Activated B cell treated with CpG ODN at 0.5 μM for 24 hours (primary cell): Measurements from ENCODE around the gene KCNK16. TPM values are rescaled to one million over a fixed set of nuclear protein-coding genes. Genes with fewer than 3 reads are reported as not detected.
A peak's percentile ranks its signal among the peaks of the same experiment; 100 is the strongest.

Experiments
- ATAC-seq: fragments of 200-7000 bp; cut with Tn5 transposase; one replicate; pipeline ENCODE4 v1.10.0; 2021; ENCODE audit warnings: low read depth, mild to moderate bottlenecking, moderate library complexity
- CTCF ChIA-PET: fragments of 350-600 bp; sonication (Branson Sonifier 250); formaldehyde crosslinking; loops from one replicate; lab custom pipeline; 2021; ENCODE audit warnings: antibody characterized with exemption; lab: Charles Lee
- POLR2A ChIA-PET: fragments of 350-600 bp; sonication (Branson Sonifier 250); formaldehyde crosslinking; loops from one replicate; lab custom pipeline; 2021; ENCODE audit warnings: antibody characterized with exemption; lab: Charles Lee
- DNase-seq: peaks from one replicate; pipeline ENCODE4 v3.0.0; 2022
- H3K27ac Mint-ChIP-seq: one replicate; pipeline ENCODE4 v1.8.0; 2020; ENCODE audit warnings: mixed read lengths
- H3K27me3 Mint-ChIP-seq: one replicate; pipeline ENCODE4 v1.8.0; 2021; ENCODE audit warnings: mixed read lengths
- H3K36me3 Mint-ChIP-seq: one replicate; pipeline ENCODE4 v1.8.0; 2021; ENCODE audit warnings: low read depth, mixed read lengths
- H3K4me1 Mint-ChIP-seq: one replicate; pipeline ENCODE4 v1.8.0; 2021; ENCODE audit warnings: mixed read lengths
- H3K4me3 Mint-ChIP-seq: one replicate; pipeline ENCODE4 v1.8.0; 2020; ENCODE audit warnings: mild to moderate bottlenecking, mixed read lengths
- H3K9me3 Mint-ChIP-seq: one replicate; pipeline ENCODE4 v1.8.0; 2020; ENCODE audit warnings: mixed read lengths
- CTCF ChIP-seq: fragments of 200-600 bp; IDR thresholded peaks from one replicate; pipeline ENCODE4 v1.8.0; 2022; ENCODE audit warnings: antibody characterized with exemption, mild to moderate bottlenecking
- intact Hi-C: fragments of 100-400 bp; cut with micrococcal nuclease; formaldehyde crosslinking; loops from one replicate; pipeline ENCODE4 v1.15.1; 2024
- total RNA-seq: library from RNA; stranded (reverse); gene quantifications from 2 replicates; pipeline ENCODE4 v1.2.3, GENCODE V29; 2022

The KCNK16 gene
- total RNA-seq, 1 donor from 2014 or later, result not detected

GRCh38 chr6:39343396-39343870 lies 20.9 kb upstream of the KCNK16 start:
- intact Hi-C loops, result no loop called here
- TF ChIP-seq CTCF, result no peak
- ATAC-seq (no peak), DNase-seq (no peak)
- H3K27ac Mint-ChIP-seq, result peak overlapping the region; percentile 85
- no peaks in the 10 kb centered on the region for H3K9me3 Mint-ChIP-seq
- ChIA-PET CTCF (no interaction called here), POLR2A (no interaction called here)
- H3K4me3 Mint-ChIP-seq, result peak overlapping the region; percentile 32
- no peaks in the 10 kb centered on the region for H3K36me3 Mint-ChIP-seq
- H3K4me1 Mint-ChIP-seq, result peaks cover 7% of the 10 kb centered on the region
- H3K27me3 Mint-ChIP-seq, result peaks cover 3% of the 10 kb centered on the region

GRCh38 chr6:39342692-39343395 lies 20.3 kb upstream of the KCNK16 start:
- H3K4me3 Mint-ChIP-seq, result peak overlapping the region; percentile 32
- H3K4me1 Mint-ChIP-seq, result peaks cover 12% of the 10 kb centered on the region
- peak; percentile 82 for ATAC-seq
- intact Hi-C loops, result no loop called here
- CTCF ChIA-PET, result no interaction called here
- H3K27me3 Mint-ChIP-seq, result peaks cover 6% of the 10 kb centered on the region
- no peaks in the 10 kb centered on the region for H3K36me3 Mint-ChIP-seq
- peak overlapping the region; percentile 85 for H3K27ac Mint-ChIP-seq
- POLR2A ChIA-PET, result no interaction called here
- peak; percentile 18 for DNase-seq
- TF ChIP-seq CTCF, result no peak
- H3K9me3 Mint-ChIP-seq, result no peaks in the 10 kb centered on the region

- H3K9me3 Mint-ChIP-seq, result no peaks in the 10 kb centered on the region
- ChIA-PET CTCF (no interaction called here), POLR2A (no interaction called here)
- H3K4me3 Mint-ChIP-seq, result no peak overlapping the region
- H3K4me1 Mint-ChIP-seq, result peaks cover 13% of the 10 kb centered on the region
- intact Hi-C loops, result no loop called here
- no peak for DNase-seq
- no peak for ATAC-seq
- no peak for TF ChIP-seq CTCF
- H3K27me3 Mint-ChIP-seq, result peaks cover 6% of the 10 kb centered on the region
- H3K36me3 Mint-ChIP-seq, result no peaks in the 10 kb centered on the region
- H3K27ac Mint-ChIP-seq, result no peak overlapping the region
Measured at GRCh38 chr6:39341937-39342336, 19.4 kb upstream of the KCNK16 start.

- ChIA-PET POLR2A (no interaction called here), CTCF (no interaction called here)
- ATAC-seq (no peak), DNase-seq (no peak)
- H3K27me3 Mint-ChIP-seq, result peaks cover 6% of the 10 kb centered on the region
- no peak overlapping the region for H3K4me3 Mint-ChIP-seq
- intact Hi-C loops, result no loop called here
- H3K27ac Mint-ChIP-seq, result no peak overlapping the region
- H3K36me3 Mint-ChIP-seq, result no peaks in the 10 kb centered on the region
- no peak for TF ChIP-seq CTCF
- no peaks in the 10 kb centered on the region for H3K9me3 Mint-ChIP-seq
- peaks cover 17% of the 10 kb centered on the region for H3K4me1 Mint-ChIP-seq
Measured at GRCh38 chr6:39341352-39341751, 18.9 kb upstream of the KCNK16 start.

GRCh38 chr6:39339868-39340550 lies 17.5 kb upstream of the KCNK16 start:
- DNase-seq (no peak), ATAC-seq (no peak)
- no peak for TF ChIP-seq CTCF
- Mint-ChIP-seq H3K4me3 (no peak overlapping the region), H3K27me3 (peaks cover 6% of the 10 kb centered on the region), H3K36me3 (no peaks in the 10 kb centered on the region), H3K9me3 (no peaks in the 10 kb centered on the region), H3K4me1 (peaks cover 24% of the 10 kb centered on the region), H3K27ac (no peak overlapping the region)
- ChIA-PET POLR2A (interaction anchor here (0.5 kb wide), 1 partner anchor 732 kb away, joined by 4 read pairs; no protein-coding TSS in a partner anchor), CTCF (no interaction called here)
- intact Hi-C loops, result no loop called here
